NB4 (cell line): ENCODE data around the gene ADGRA1.

ENCODE experiments used
- DNase-seq: peaks from one replicate; pipeline ENCODE4 v3.0.0; 2010; ENCODE audit warnings: low read depth
- H3K4me3 ChIP-seq: one replicate; pipeline ENCODE4 v1.5.1; 2011; ENCODE audit warnings: mild to moderate bottlenecking, low read depth, low read length, moderate library complexity
- CTCF ChIP-seq: IDR thresholded peaks from one replicate; pipeline ENCODE4 v1.5.1; 2012; ENCODE audit warnings: low read depth, low read length
- MAX ChIP-seq: IDR thresholded peaks from 2 replicates; pipeline ENCODE4 v1.6.1; 2011; ENCODE audit warnings: low read depth, low read length
- MYC ChIP-seq: IDR thresholded peaks from 2 replicates; pipeline ENCODE4 v1.6.1; 2011; ENCODE audit warnings: low read depth, low read length
- POLR2A ChIP-seq: IDR thresholded peaks from 2 replicates; pipeline ENCODE4 v1.6.1; 2011; ENCODE audit warnings: mild to moderate bottlenecking; ENCODE audit not compliant: insufficient read length; ENCODE audit errors: extremely low read depth

The ADGRA1 gene

GRCh38 chr10:133117036-133117687, 29.4 kb downstream of the ADGRA1 start:
- DNase-seq, result no peak
- no peak overlapping the region for H3K4me3 ChIP-seq
- TF ChIP-seq MYC (no peak), POLR2A (no peak), MAX (no peak), CTCF (no peak)

GRCh38 chr10:133117688-133118071, 30.0 kb downstream of the ADGRA1 start:
- DNase-seq, result no peak
- TF ChIP-seq MAX, result no peak
- TF ChIP-seq CTCF, result no peak
- no peak for TF ChIP-seq POLR2A
- no peak for TF ChIP-seq MYC
- no peak overlapping the region for H3K4me3 ChIP-seq

- DNase-seq, result no peak
- TF ChIP-seq POLR2A, result no peak
- TF ChIP-seq CTCF, result no peak
- TF ChIP-seq MYC, result no peak
- no peak for TF ChIP-seq MAX
- no peak overlapping the region for H3K4me3 ChIP-seq
Measured at GRCh38 chr10:133121479-133121878, 33.8 kb downstream of the ADGRA1 start.

GRCh38 chr10:133122171-133122935, 34.6 kb downstream of the ADGRA1 start:
- TF ChIP-seq CTCF (no peak), MAX (no peak), MYC (no peak), POLR2A (no peak)
- DNase-seq, result no peak
- H3K4me3 ChIP-seq, result no peak overlapping the region

GRCh38 chr10:133123050-133123745, 35.5 kb downstream of the ADGRA1 start:
- H3K4me3 ChIP-seq, result no peak overlapping the region
- no peak for DNase-seq
- TF ChIP-seq CTCF (no peak), MAX (no peak), MYC (no peak), POLR2A (no peak)
